K562 (cell line): ENCODE data around the gene PPP2R5A. TPM values are rescaled to one million over a fixed set of nuclear protein-coding genes. Genes with fewer than 3 reads are reported as not detected.

Experiments
- ATAC-seq: fragments of 200-7000 bp; cut with Tn5 transposase; 3 replicates; pipeline ENCODE4 v1.9.1; 2020; ENCODE audit warnings: moderate library complexity
- BruUV-seq: library from RNA; stranded (reverse); fragments of 400-500 nt; replicated peaks from 2 replicates; lab custom pipeline; 2021; lab: Mats Ljungman, UMichigan
- CTCF ChIA-PET: fragments of 300-600 bp; formaldehyde crosslinking; extraction: SDS; loops from one replicate; lab custom pipeline; 2021; ENCODE audit warnings: low intra/inter-chr PET ratio; lab: Yijun Ruan, JAX
- POLR2A ChIA-PET: fragments of 300-600, 350-650 bp; sonication (Branson Sonifier 250); formaldehyde crosslinking; extraction: SDS; loops from one replicate; lab custom pipeline; 2021; ENCODE audit warnings: antibody characterized with exemption, inconsistent platforms; lab: Yijun Ruan, JAX
- DNase-seq, 4 experiments: peaks; one replicate each; pipeline versions ENCODE4 v3.0.0 to v3.0.0-alpha.2; 2011 to 2018; ENCODE audit warnings: low spot score in 3 of 4, mixed read lengths in 3 of 4; ENCODE audit errors: extremely low read depth in 1 of 4
- FAIRE-seq: peaks from 2 replicates; lab custom pipeline; 2011; peaks lifted over from hg19 to GRCh38; lab: Jason Lieb, UNC
- H2AFZ ChIP-seq: 2 replicates; pipeline ENCODE4 v1.6.0; 2011; ENCODE audit warnings: low read depth, low read length, control low read depth, inconsistent platforms
- H3K27ac ChIP-seq: fragments of 200-600 bp; 3 replicates; pipeline ENCODE4 v1.8.0; 2011; ENCODE audit warnings: low read depth, mild to moderate bottlenecking, control low read depth, inconsistent platforms, low read length, moderate library complexity, mixed read lengths; ENCODE audit errors: extremely low read depth
- H3K27me3 ChIP-seq, 2 experiments: fragments of 300-600 bp in 1 of 2; 2 replicates in 1 of 2; 3 replicates in 1 of 2; pipeline versions ENCODE4 v1.6.0 to v1.8.0; 2011; ENCODE audit warnings: inconsistent platforms in 2 of 2, low read length in 2 of 2, mild to moderate bottlenecking in 1 of 2, mixed read lengths in 1 of 2, moderate library complexity in 1 of 2; ENCODE audit not compliant: control insufficient read depth in 2 of 2, insufficient read depth in 2 of 2
- H3K36me3 ChIP-seq: fragments of 300-600 bp; 3 replicates; pipeline ENCODE4 v1.8.0; 2011; ENCODE audit warnings: mild to moderate bottlenecking, low read length, inconsistent platforms; ENCODE audit not compliant: control insufficient read depth, insufficient read depth
- H3K4me1 ChIP-seq, 2 experiments: fragments of 200-600 bp in 1 of 2; replicated peaks in 1 of 2; 2 replicates in 1 of 2; 3 replicates in 1 of 2; pipeline versions ENCODE4 v1.5.1 to v1.8.0; 2011; ENCODE audit warnings: inconsistent platforms in 2 of 2, low read length in 2 of 2, mild to moderate bottlenecking in 1 of 2, mixed read lengths in 1 of 2, moderate library complexity in 1 of 2; ENCODE audit not compliant: control insufficient read depth in 2 of 2, insufficient read depth in 2 of 2
- H3K4me2 ChIP-seq: 2 replicates; pipeline ENCODE4 v1.6.1; 2011; ENCODE audit warnings: low read length, control low read depth, inconsistent platforms, mixed read lengths; ENCODE audit not compliant: insufficient read depth
- H3K4me3 ChIP-seq: fragments of 200-600 bp; sonication (generic), shearing (Covaris generic); 2 replicates; pipeline ENCODE4 v1.5.1; 2016; ENCODE audit warnings: control low read depth, inconsistent platforms
- H3K79me2 ChIP-seq: fragments of 200-600 bp; 3 replicates; pipeline ENCODE4 v1.8.0; 2011; ENCODE audit warnings: low read length, inconsistent platforms; ENCODE audit not compliant: control insufficient read depth, insufficient read depth
- H3K9ac ChIP-seq, 2 experiments: 2 replicates each; pipeline versions ENCODE4 v1.6.0 to v1.6.1; 2011; ENCODE audit warnings: low read depth in 2 of 2, low read length in 2 of 2, control low read depth in 1 of 2, inconsistent platforms in 1 of 2, mild to moderate bottlenecking in 1 of 2, mixed read lengths in 1 of 2; ENCODE audit not compliant: insufficient read depth in 1 of 2
- H3K9me1 ChIP-seq: one replicate; pipeline ENCODE4 v1.6.0; 2011; ENCODE audit warnings: inconsistent platforms, mild to moderate bottlenecking, low read length, moderate library complexity; ENCODE audit not compliant: control insufficient read depth, insufficient read depth
- H3K9me3 ChIP-seq: replicated peaks from 2 replicates; pipeline ENCODE4 v1.5.1; 2011; ENCODE audit warnings: low read depth, low read length, inconsistent platforms; ENCODE audit not compliant: control insufficient read depth, insufficient read depth
- H4K20me1 ChIP-seq: replicated peaks from 2 replicates; pipeline ENCODE4 v1.6.1; 2011; ENCODE audit warnings: low read length, inconsistent platforms, mixed read lengths; ENCODE audit not compliant: control insufficient read depth, insufficient read depth
- C11orf30 ChIP-seq: fragments of 450-650 bp; IDR thresholded peaks from 2 replicates; pipeline ENCODE4 v1.6.1; 2016; ENCODE audit warnings: low read depth, mild to moderate bottlenecking
- DACH1 ChIP-seq: fragments of 450-650 bp; IDR thresholded peaks from 2 replicates; pipeline ENCODE4 v1.6.1; 2018; ENCODE audit not compliant: partially characterized antibody
- HNRNPLL ChIP-seq: fragments of 200-400 bp; formaldehyde crosslinking; IDR thresholded peaks from 2 replicates; pipeline ENCODE4 v1.6.1; 2017; ENCODE audit warnings: low read length, low read depth, mild to moderate bottlenecking; ENCODE audit not compliant: poor library complexity, severe bottlenecking
- MAFG ChIP-seq: fragments of 450-650 bp; conservative IDR thresholded peaks from 2 replicates; pipeline ENCODE4 v1.6.1; 2016; ENCODE audit warnings: missing genetic modification characterization, missing compliant biosample characterization
- ZNF316 ChIP-seq: fragments of 450-650 bp; IDR thresholded peaks from 2 replicates; pipeline ENCODE4 v1.6.1; 2016
- WGBS: fragments of 100-300 bp; shearing (Covaris generic); methylation state at CpG from one replicate; pipeline ENCODE4 v1.1.6; 2016; ENCODE audit warnings: low coverage, mixed read lengths; ENCODE audit not compliant: insufficient coverage; ENCODE audit errors: missing lambda C conversion rate; 5-methylcytosine and 5-hydroxymethylcytosine counted together
- in situ Hi-C: fragments of 300-500 bp; cut with MboI; formaldehyde crosslinking; loops from 4 replicates; pipeline ENCODE4 v1.15.0; 2018; ENCODE audit warnings: inconsistent platforms, mixed read lengths
- intact Hi-C: fragments of 100-400 bp; cut with micrococcal nuclease; formaldehyde crosslinking; loops from 2 replicates; pipeline ENCODE4 v1.14.2; 2022
- polyA plus RNA-seq, 8 experiments: library from polyadenylated mRNA; depleted of rRNA in 4 of 8; stranded (reverse) in 5 of 8; unstranded in 3 of 8; fragments of >200 nt; fragmentation: Nextera tagmentation in 2 of 8; fragmentation: Illumina TruSeq in 1 of 8; extraction: Ambion mirVana in 2 of 8; extraction: Trizol in 1 of 8; gene quantifications; 2 replicates each; pipeline versions ENCODE4 v1.2.1 to v1.2.3, GENCODE V29; 2011 to 2014; ENCODE audit warnings: inconsistent platforms in 1 of 8, missing spikeins in 1 of 8
- total RNA-seq, 7 experiments: library from RNA; depleted of rRNA in 6 of 7; stranded (reverse); fragments of >200 nt in 6 of 7; fragmentation: Illumina TruSeq in 2 of 7; extraction: Trizol in 2 of 7; gene quantifications; 2 replicates each; pipeline versions ENCODE4 v1.2.1 to v1.2.3, GENCODE V29; 2011 to 2021; ENCODE audit warnings: low replicate concordance in 1 of 7

PPP2R5A gene
- total and polyA plus RNA-seq, 9 of the 15 experiments (the other 6 are each of a cell fraction or from before 2014, with no cell fraction given) = 26.9 to 106 (median 64.3) TPM

- H3K9me3 ChIP-seq = no peaks in the 10 kb centered on the region
- no TSS peak for BruUV-seq
- in situ Hi-C loops = no loop called here
- peaks cover 9 to 30% of the 10 kb centered on the region in 2 experiments for H3K4me1 ChIP-seq
- no peaks in the 10 kb centered on the region for H3K36me3 ChIP-seq
- H3K27me3 ChIP-seq = no peaks in the 10 kb centered on the region
- CTCF ChIA-PET = no interaction called here
- DNase-seq (no peak), ATAC-seq (no peak)
- H3K27ac ChIP-seq = no peak overlapping the region
- no peaks in the 10 kb centered on the region for H3K79me2 ChIP-seq
- no peak overlapping the region for H3K9ac ChIP-seq
- no peak overlapping the region for H3K4me3 ChIP-seq
- H3K9me1 ChIP-seq = no peaks in the 10 kb centered on the region
- TF ChIP-seq ZNF316 = peak; percentile 66; the same call in 1 of the 2 replicates
- no peak for TF ChIP-seq HNRNPLL
- TF ChIP-seq C11orf30 = peak; percentile 52; the same call in 1 of the 2 replicates
- TF ChIP-seq DACH1 = peak; percentile 90
- TF ChIP-seq MAFG (tag) = peak; percentile 31; the same call in 1 of the 2 replicates
- TF ChIP-seq, all 486 proteins: peak for 4
- 54% methylated on average over 5 of the region's 5 CpGs for WGBS
- POLR2A ChIA-PET = interaction anchor here (0.9 to 1.6 kb wide), 3 partner anchors 12 to 196 kb away, joined by 3 to 10 read pairs (median 3); no protein-coding TSS in a partner anchor
- FAIRE-seq = no peak
- Histone ChIP-seq H2AFZ (no peak overlapping the region), H3K4me2 (no peak overlapping the region), H4K20me1 (no peaks in the 10 kb centered on the region)
- intact Hi-C loops = no loop called here
Observed at GRCh38 chr1:212259693-212260480, 25.3 kb upstream of the PPP2R5A start.
